Jurkat, Clone E6-1 (cell line): ENCODE results near the gene NEFH.
"Not testable (repeated sequence)": the region's sequence is repeated elsewhere in the genome, so short reads cannot be mapped to it uniquely, and the experiment has no call there.

Source experiments
- DNase-seq: peaks from one replicate; pipeline ENCODE4 v3.0.0-alpha.2; 2011; ENCODE audit warnings: low read depth, low spot score
- H3K4me3 ChIP-seq: 2 replicates; pipeline ENCODE4 v1.5.1; 2011; ENCODE audit warnings: mild to moderate bottlenecking, low read length, control low read depth, moderate library complexity

The NEFH gene

GRCh38 chr22:29489127-29489780 is 9.2 kb downstream of the NEFH start:
- not testable (repeated sequence) for DNase-seq, H3K4me3 ChIP-seq

- DNase-seq, result no peak
- no peak overlapping the region for H3K4me3 ChIP-seq
Observed at GRCh38 chr22:29491012-29491411, 11.0 kb downstream of the NEFH start.

- no peak for DNase-seq
- no peak overlapping the region for H3K4me3 ChIP-seq
Observed at GRCh38 chr22:29493636-29494035, 13.6 kb downstream of the NEFH start.

- no peak for DNase-seq
- H3K4me3 ChIP-seq, result no peak overlapping the region
Observed at GRCh38 chr22:29499852-29500251, 19.8 kb downstream of the NEFH start.

GRCh38 chr22:29503811-29504372 is 23.9 kb downstream of the NEFH start:
- DNase-seq, result no peak
- no peak overlapping the region for H3K4me3 ChIP-seq

GRCh38 chr22:29509298-29509697 is 29.3 kb downstream of the NEFH start:
- no peak for DNase-seq
- no peak overlapping the region for H3K4me3 ChIP-seq

GRCh38 chr22:29509815-29510214 is 29.8 kb downstream of the NEFH start:
- H3K4me3 ChIP-seq, result no peak overlapping the region
- DNase-seq, result no peak

GRCh38 chr22:29510542-29510941 is 30.5 kb downstream of the NEFH start:
- DNase-seq, result no peak
- no peak overlapping the region for H3K4me3 ChIP-seq

GRCh38 chr22:29511126-29511862 is 31.3 kb downstream of the NEFH start:
- DNase-seq, result no peak
- H3K4me3 ChIP-seq, result no peak overlapping the region

- no peak overlapping the region for H3K4me3 ChIP-seq
- DNase-seq, result no peak
Observed at GRCh38 chr22:29512031-29512430, 32.0 kb downstream of the NEFH start.

GRCh38 chr22:29517215-29517908 is 37.3 kb downstream of the NEFH start:
- no peak for DNase-seq
- no peak overlapping the region for H3K4me3 ChIP-seq

GRCh38 chr22:29518427-29518826 is 38.4 kb downstream of the NEFH start:
- no peak for DNase-seq
- no peak overlapping the region for H3K4me3 ChIP-seq

- DNase-seq, result no peak
- H3K4me3 ChIP-seq, result no peak overlapping the region
Observed at GRCh38 chr22:29519996-29520395, 40.0 kb downstream of the NEFH start.

- no peak overlapping the region for H3K4me3 ChIP-seq
- no peak for DNase-seq
Observed at GRCh38 chr22:29520851-29521250, 40.8 kb downstream of the NEFH start.

- no peak for DNase-seq
Observed at GRCh38 chr22:29521526-29521925, 41.5 kb downstream of the NEFH start.

GRCh38 chr22:29523761-29524160 is 43.7 kb downstream of the NEFH start:
- H3K4me3 ChIP-seq, result no peak overlapping the region
- DNase-seq, result no peak

More at GRCh38 chr22:29521526-29521925, 41.5 kb downstream of the NEFH start:
- H3K4me3 ChIP-seq, result no peak overlapping the region

- no peak for DNase-seq
- H3K4me3 ChIP-seq, result no peak overlapping the region
Observed at GRCh38 chr22:29524442-29525191, 44.6 kb downstream of the NEFH start.

- no peak for DNase-seq
- no peak overlapping the region for H3K4me3 ChIP-seq
Observed at GRCh38 chr22:29528144-29528543, 48.1 kb downstream of the NEFH start.

- no peak for DNase-seq
- no peak overlapping the region for H3K4me3 ChIP-seq
Observed at GRCh38 chr22:29530716-29531115, 50.7 kb downstream of the NEFH start.
